MCF 10A (cell line): ENCODE measurements around the gene CDK19. TPM values are rescaled to one million over a fixed set of nuclear protein-coding genes. Genes with fewer than 3 reads are reported as not detected.

ENCODE experiments used
- BruUV-seq: library from RNA; stranded (reverse); fragments of 400-500 nt; replicated peaks from 2 replicates; lab custom pipeline; 2021; lab: Mats Ljungman, UMichigan
- CTCF ChIA-PET: fragments of 300-600 bp; sonication (Branson Sonifier 250); formaldehyde crosslinking; extraction: SDS; loops from one replicate; lab custom pipeline; 2021; ENCODE audit warnings: antibody characterized with exemption, inconsistent platforms; lab: Yijun Ruan, JAX
- POLR2A ChIA-PET: fragments of 300-600, 350-650 bp; sonication (Branson Sonifier 250); formaldehyde crosslinking; extraction: SDS; loops from one replicate; lab custom pipeline; 2020; ENCODE audit warnings: antibody characterized with exemption, inconsistent platforms; lab: Yijun Ruan, JAX
- DNase-seq: peaks from one replicate; pipeline ENCODE4 v3.0.0-alpha.2; 2018; ENCODE audit not compliant: unreplicated experiment
- H3K27ac Mint-ChIP-seq: one replicate; pipeline ENCODE4 v1.8.0; 2022; ENCODE audit warnings: mild to moderate bottlenecking, low read depth, mixed read lengths; ENCODE audit not compliant: unreplicated experiment
- H3K27me3 Mint-ChIP-seq: one replicate; pipeline ENCODE4 v1.8.0; 2022; ENCODE audit warnings: mixed read lengths; ENCODE audit not compliant: insufficient read depth, unreplicated experiment
- H3K36me3 Mint-ChIP-seq: one replicate; pipeline ENCODE4 v1.8.0; 2022; ENCODE audit warnings: mild to moderate bottlenecking, moderate library complexity, mixed read lengths; ENCODE audit not compliant: insufficient read depth, unreplicated experiment
- H3K4me1 Mint-ChIP-seq: one replicate; pipeline ENCODE4 v1.8.0; 2022; ENCODE audit warnings: mixed read lengths; ENCODE audit not compliant: insufficient read depth, unreplicated experiment
- H3K4me3 Mint-ChIP-seq: one replicate; pipeline ENCODE4 v1.8.0; 2022; ENCODE audit warnings: mild to moderate bottlenecking, moderate library complexity, mixed read lengths; ENCODE audit not compliant: unreplicated experiment
- H3K9me3 Mint-ChIP-seq: one replicate; pipeline ENCODE4 v1.8.0; 2022; ENCODE audit warnings: mixed read lengths; ENCODE audit not compliant: unreplicated experiment
- intact Hi-C: fragments of 100-400 bp; cut with micrococcal nuclease; formaldehyde crosslinking; loops from 2 replicates; pipeline ENCODE4 v1.14.1; 2022
- total RNA-seq: library from RNA; stranded (reverse); gene quantifications from 2 replicates; pipeline ENCODE4 v1.2.3, GENCODE V29; 2022
- TF ChIP-seq, protein P1 (sequence below): fragments of 200-600 bp; IDR thresholded peaks from one replicate; pipeline ENCODE4 v1.8.0; 2022; ENCODE audit warnings: antibody characterized with exemption, mild to moderate bottlenecking; ENCODE audit not compliant: unreplicated experiment

Gene CDK19
- total RNA-seq, 1 experiment from 2014 or later, result 10.2 TPM

DNA sequence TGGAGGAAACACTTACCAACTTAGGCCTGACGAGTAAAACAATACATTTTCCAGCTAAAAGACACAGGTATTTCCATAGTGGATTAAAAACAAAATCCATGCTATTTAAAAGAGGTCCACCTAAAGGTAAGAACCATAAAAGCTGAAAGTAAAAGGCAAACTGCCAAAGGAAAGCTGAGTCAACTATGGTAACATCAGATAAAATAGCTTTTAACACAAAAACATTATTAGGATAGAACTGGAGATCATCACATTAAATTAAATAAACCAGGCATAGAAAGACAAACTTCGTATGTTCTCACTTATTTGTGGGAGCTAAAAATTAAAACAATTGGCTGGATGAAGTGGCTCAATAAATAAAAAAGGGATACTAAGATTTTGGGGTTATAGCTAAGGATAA lies 172.1 kb downstream of the CDK19 start:
- H3K27me3 Mint-ChIP-seq, result no peaks in the 10 kb centered on the region
- no peak overlapping the region for H3K4me3 Mint-ChIP-seq
- peaks cover 7% of the 10 kb centered on the region for H3K4me1 Mint-ChIP-seq
- no peaks in the 10 kb centered on the region for H3K9me3 Mint-ChIP-seq
- peaks cover 12% of the 10 kb centered on the region for H3K36me3 Mint-ChIP-seq
- CTCF ChIA-PET, result interaction anchor here (0.6 to 0.9 kb wide), 3 partner anchors 39 to 110 kb away, joined by 3 to 6 read pairs (median 3); no protein-coding TSS in a partner anchor
- intact Hi-C loops, result no loop called here
- POLR2A ChIA-PET, result interaction anchor here (0.7 kb wide), 1 partner anchor 305 kb away, joined by 3 read pairs; no protein-coding TSS in a partner anchor
- TF ChIP-seq, protein P1, sequence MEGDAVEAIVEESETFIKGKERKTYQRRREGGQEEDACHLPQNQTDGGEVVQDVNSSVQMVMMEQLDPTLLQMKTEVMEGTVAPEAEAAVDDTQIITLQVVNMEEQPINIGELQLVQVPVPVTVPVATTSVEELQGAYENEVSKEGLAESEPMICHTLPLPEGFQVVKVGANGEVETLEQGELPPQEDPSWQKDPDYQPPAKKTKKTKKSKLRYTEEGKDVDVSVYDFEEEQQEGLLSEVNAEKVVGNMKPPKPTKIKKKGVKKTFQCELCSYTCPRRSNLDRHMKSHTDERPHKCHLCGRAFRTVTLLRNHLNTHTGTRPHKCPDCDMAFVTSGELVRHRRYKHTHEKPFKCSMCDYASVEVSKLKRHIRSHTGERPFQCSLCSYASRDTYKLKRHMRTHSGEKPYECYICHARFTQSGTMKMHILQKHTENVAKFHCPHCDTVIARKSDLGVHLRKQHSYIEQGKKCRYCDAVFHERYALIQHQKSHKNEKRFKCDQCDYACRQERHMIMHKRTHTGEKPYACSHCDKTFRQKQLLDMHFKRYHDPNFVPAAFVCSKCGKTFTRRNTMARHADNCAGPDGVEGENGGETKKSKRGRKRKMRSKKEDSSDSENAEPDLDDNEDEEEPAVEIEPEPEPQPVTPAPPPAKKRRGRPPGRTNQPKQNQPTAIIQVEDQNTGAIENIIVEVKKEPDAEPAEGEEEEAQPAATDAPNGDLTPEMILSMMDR, result no peak
- no TSS peak for BruUV-seq
- no peak for DNase-seq
- H3K27ac Mint-ChIP-seq, result no peak overlapping the region

DNA sequence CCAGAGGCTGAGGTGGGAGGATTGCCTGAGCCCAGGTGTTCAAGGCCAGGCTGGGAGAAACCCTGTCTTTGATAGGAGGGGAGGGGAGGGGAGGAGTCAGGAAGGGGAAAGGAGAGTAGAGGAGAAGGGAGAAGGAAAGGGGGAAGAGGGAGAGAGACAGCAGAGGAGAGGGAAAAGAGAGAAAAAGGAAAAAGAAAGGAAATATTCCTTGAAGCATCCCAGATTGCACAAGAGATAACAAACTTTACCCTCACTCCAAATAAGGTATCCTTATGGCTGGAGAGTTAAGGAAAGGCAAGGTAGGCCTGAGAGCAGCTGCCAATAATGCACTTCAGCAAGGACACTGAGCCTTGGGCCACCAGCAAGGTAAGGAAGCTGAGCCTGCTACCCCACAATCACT lies 172.6 kb downstream of the CDK19 start:
- BruUV-seq, result no TSS peak
- peaks cover 12% of the 10 kb centered on the region for H3K36me3 Mint-ChIP-seq
- TF ChIP-seq, protein P1, result no peak
- H3K27me3 Mint-ChIP-seq, result no peaks in the 10 kb centered on the region
- no peaks in the 10 kb centered on the region for H3K9me3 Mint-ChIP-seq
- ChIA-PET CTCF (interaction anchor here (0.6 to 0.9 kb wide), 3 partner anchors 11 to 74 kb away, joined by 3 read pairs; no protein-coding TSS in a partner anchor), POLR2A (interaction anchor here (0.7 kb wide), 2 partner anchors 19 to 305 kb away, joined by 3 read pairs; no protein-coding TSS in a partner anchor)
- no peak for DNase-seq
- no peak overlapping the region for H3K27ac Mint-ChIP-seq
- H3K4me3 Mint-ChIP-seq, result no peak overlapping the region
- H3K4me1 Mint-ChIP-seq, result peaks cover 7% of the 10 kb centered on the region
- intact Hi-C loops, result no loop called here

DNA sequence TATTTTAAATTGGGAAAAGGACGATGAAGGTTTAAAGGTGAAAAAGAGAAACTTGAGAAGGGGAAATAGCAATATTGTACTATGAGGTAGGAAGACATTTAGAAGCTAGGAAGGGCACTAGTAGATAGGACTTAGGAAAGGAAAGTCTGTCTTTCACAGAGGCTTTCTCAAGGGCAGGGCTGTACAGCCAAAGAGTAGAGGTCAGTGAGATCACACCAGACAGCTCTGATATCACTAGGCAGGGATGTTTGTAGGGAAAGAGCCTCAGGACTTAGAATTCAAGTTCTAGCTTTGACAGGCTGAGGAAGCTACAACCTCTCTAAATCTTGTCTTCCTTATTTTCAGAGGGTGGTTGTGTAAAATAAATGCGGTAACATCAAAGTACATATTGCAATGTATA lies 178.5 kb downstream of the CDK19 start:
- Mint-ChIP-seq H3K9me3 (no peaks in the 10 kb centered on the region), H3K27ac (no peak overlapping the region), H3K4me3 (no peak overlapping the region), H3K36me3 (peaks cover 6% of the 10 kb centered on the region), H3K4me1 (no peaks in the 10 kb centered on the region), H3K27me3 (no peaks in the 10 kb centered on the region)
- intact Hi-C loops, result no loop called here
- ChIA-PET CTCF (interaction anchor here (0.9 kb wide), 1 partner anchor 357 kb away, joined by 5 read pairs; no protein-coding TSS in a partner anchor), POLR2A (no interaction called here)
- no TSS peak for BruUV-seq
- DNase-seq, result no peak
- TF ChIP-seq, protein P1, result no peak

DNA sequence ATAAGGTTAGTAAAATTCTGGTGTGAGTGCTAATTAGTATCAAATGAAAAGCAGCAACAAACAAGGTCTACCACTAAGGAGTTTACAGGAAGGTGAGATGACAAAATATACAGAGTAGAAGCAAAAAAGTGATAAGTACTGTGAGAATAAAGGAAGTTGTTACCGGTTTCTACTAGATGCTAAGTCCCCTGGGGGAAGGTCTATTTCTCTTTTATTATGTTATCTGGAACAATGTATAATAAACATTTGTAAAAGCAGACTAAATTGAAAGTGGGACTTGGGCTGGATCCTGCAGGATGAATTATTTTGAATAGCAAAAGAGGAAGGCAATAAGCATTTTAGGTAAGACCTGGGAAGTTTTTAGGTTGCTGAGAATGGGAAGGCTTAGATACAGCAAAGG lies 180.2 kb downstream of the CDK19 start:
- TF ChIP-seq, protein P1, result no peak
- Mint-ChIP-seq H3K27ac (no peak overlapping the region), H3K36me3 (no peaks in the 10 kb centered on the region), H3K4me3 (no peak overlapping the region), H3K9me3 (no peaks in the 10 kb centered on the region), H3K4me1 (no peaks in the 10 kb centered on the region), H3K27me3 (no peaks in the 10 kb centered on the region)
- ChIA-PET POLR2A (no interaction called here), CTCF (no interaction called here)
- DNase-seq, result no peak
- BruUV-seq, result no TSS peak
- intact Hi-C loops, result no loop called here
